Neural cell (in vitro differentiated cells): ENCODE measurements around the gene AANAT. TPM values are rescaled to one million over a fixed set of nuclear protein-coding genes. Genes with fewer than 3 reads are reported as not detected.

Experiments used
- H2AFZ ChIP-seq: fragments of 200-600, 300-800 bp; sonication (generic), shearing (Covaris generic); 2 replicates; pipeline ENCODE4 v1.6.0; 2014; ENCODE audit warnings: low read depth, mild to moderate bottlenecking, antibody characterized with exemption, low read length, moderate library complexity
- H3F3A ChIP-seq: fragments of 200-600 bp; shearing (Covaris generic); 2 replicates; pipeline ENCODE4 v1.6.1; 2016; ENCODE audit warnings: mild to moderate bottlenecking, moderate library complexity, mixed read lengths, antibody characterized with exemption, low read length; ENCODE audit not compliant: insufficient read depth, poor library complexity, severe bottlenecking
- H3K27ac ChIP-seq: fragments of 200-600, 300-800 bp; sonication (generic), shearing (Covaris generic); 2 replicates; pipeline ENCODE4 v1.5.1; 2014; ENCODE audit warnings: mild to moderate bottlenecking, low read length, moderate library complexity
- H3K27me3 ChIP-seq: fragments of 300-800, 200-600 bp; sonication (generic), shearing (Covaris generic); 2 replicates; pipeline ENCODE4 v1.6.0; 2014; ENCODE audit warnings: mild to moderate bottlenecking, low read depth, low read length, moderate library complexity; ENCODE audit not compliant: insufficient read depth
- H3K36me3 ChIP-seq: fragments of 300-800, 200-600 bp; sonication (generic), shearing (Covaris generic); 2 replicates; pipeline ENCODE4 v1.5.1; 2014; ENCODE audit warnings: mild to moderate bottlenecking, antibody characterized with exemption, low read length, moderate library complexity; ENCODE audit not compliant: insufficient read depth
- H3K4me2 ChIP-seq: fragments of 300-800, 200-600 bp; sonication (generic), shearing (Covaris generic); 2 replicates; pipeline ENCODE4 v1.6.0; 2014; ENCODE audit warnings: mild to moderate bottlenecking, low read length
- H3K4me3 ChIP-seq: fragments of 300-800, 200-600 bp; sonication (generic), shearing (Covaris generic); 2 replicates; pipeline ENCODE4 v1.5.1; 2014; ENCODE audit warnings: mild to moderate bottlenecking, low read length, moderate library complexity
- H3K79me2 ChIP-seq: fragments of 200-600 bp; shearing (Covaris generic); replicated peaks from 2 replicates; pipeline ENCODE4 v1.6.0; 2014; ENCODE audit warnings: mild to moderate bottlenecking, low read length, moderate library complexity; ENCODE audit not compliant: insufficient read depth
- H3K9ac ChIP-seq: fragments of 300-800, 200-600 bp; sonication (generic), shearing (Covaris generic); 2 replicates; pipeline ENCODE4 v1.6.1; 2016; ENCODE audit warnings: mild to moderate bottlenecking, low read length, mixed read lengths
- H3K9me2 ChIP-seq: fragments of 200-600 bp; shearing (Covaris generic); 2 replicates; pipeline ENCODE4 v1.6.1; 2016; ENCODE audit warnings: mild to moderate bottlenecking, low read length, mixed read lengths; ENCODE audit not compliant: insufficient read depth
- H3K9me3 ChIP-seq: fragments of 200-600, 300-800 bp; sonication (generic), shearing (Covaris generic); 2 replicates; pipeline ENCODE4 v1.6.1; 2016; ENCODE audit warnings: mild to moderate bottlenecking, mixed run types, low read length, moderate library complexity, mixed read lengths
- H4K20me1 ChIP-seq: fragments of 200-600 bp; shearing (Covaris generic); 2 replicates; pipeline ENCODE4 v1.6.1; 2016; ENCODE audit warnings: mild to moderate bottlenecking, mixed run types; ENCODE audit not compliant: insufficient read depth
- EP300 ChIP-seq: fragments of 450-650 bp; conservative IDR thresholded peaks from 2 replicates; pipeline ENCODE4 v1.6.1; 2014; ENCODE audit warnings: antibody characterized with exemption, mild to moderate bottlenecking, moderate library complexity; ENCODE audit not compliant: poor library complexity, severe bottlenecking
- EZH2 ChIP-seq: fragments of 200-600, 300-800 bp; shearing (Covaris generic), sonication (generic); IDR thresholded peaks from 2 replicates; pipeline ENCODE4 v1.6.1; 2014; ENCODE audit warnings: antibody characterized with exemption, low read length, borderline replicate concordance, mild to moderate bottlenecking; ENCODE audit not compliant: insufficient read depth, poor library complexity, severe bottlenecking
- MXI1 ChIP-seq: fragments of 450-650 bp; conservative IDR thresholded peaks from 2 replicates; pipeline ENCODE4 v1.6.1; 2014; ENCODE audit warnings: antibody characterized with exemption, mild to moderate bottlenecking; ENCODE audit not compliant: poor library complexity, severe bottlenecking
- POLR2AphosphoS5 ChIP-seq: IDR thresholded peaks from 2 replicates; pipeline ENCODE4 v1.6.1; 2012
- RAD21 ChIP-seq: fragments of 450-650 bp; conservative IDR thresholded peaks from 2 replicates; pipeline ENCODE4 v1.6.1; 2014; ENCODE audit warnings: antibody characterized with exemption, mild to moderate bottlenecking, moderate library complexity
- SMC3 ChIP-seq: fragments of 450-650 bp; conservative IDR thresholded peaks from 2 replicates; pipeline ENCODE4 v1.6.1; 2014; ENCODE audit warnings: antibody characterized with exemption, mild to moderate bottlenecking, moderate library complexity; ENCODE audit not compliant: poor library complexity
- TAF1 ChIP-seq: IDR thresholded peaks from 2 replicates; pipeline ENCODE4 v1.6.1; 2012; ENCODE audit warnings: low read depth
- polyA plus RNA-seq: library from polyadenylated mRNA; depleted of rRNA; stranded (reverse); fragments of >200 nt; gene quantifications from 2 replicates; pipeline ENCODE4 v1.2.3, GENCODE V29; 2014
- TF ChIP-seq, protein P1 (sequence below): fragments of 450-650 bp; IDR thresholded peaks from 2 replicates; pipeline ENCODE4 v1.5.1; 2014; ENCODE audit warnings: antibody characterized with exemption, mild to moderate bottlenecking, moderate library complexity; ENCODE audit not compliant: poor library complexity, severe bottlenecking
- TF ChIP-seq, protein P2 (sequence below): IDR thresholded peaks from 2 replicates; pipeline ENCODE4 v1.6.1; 2012; ENCODE audit warnings: borderline replicate concordance

AANAT gene
- polyA plus RNA-seq, 1 donor from 2014 or later, result not detected

DNA sequence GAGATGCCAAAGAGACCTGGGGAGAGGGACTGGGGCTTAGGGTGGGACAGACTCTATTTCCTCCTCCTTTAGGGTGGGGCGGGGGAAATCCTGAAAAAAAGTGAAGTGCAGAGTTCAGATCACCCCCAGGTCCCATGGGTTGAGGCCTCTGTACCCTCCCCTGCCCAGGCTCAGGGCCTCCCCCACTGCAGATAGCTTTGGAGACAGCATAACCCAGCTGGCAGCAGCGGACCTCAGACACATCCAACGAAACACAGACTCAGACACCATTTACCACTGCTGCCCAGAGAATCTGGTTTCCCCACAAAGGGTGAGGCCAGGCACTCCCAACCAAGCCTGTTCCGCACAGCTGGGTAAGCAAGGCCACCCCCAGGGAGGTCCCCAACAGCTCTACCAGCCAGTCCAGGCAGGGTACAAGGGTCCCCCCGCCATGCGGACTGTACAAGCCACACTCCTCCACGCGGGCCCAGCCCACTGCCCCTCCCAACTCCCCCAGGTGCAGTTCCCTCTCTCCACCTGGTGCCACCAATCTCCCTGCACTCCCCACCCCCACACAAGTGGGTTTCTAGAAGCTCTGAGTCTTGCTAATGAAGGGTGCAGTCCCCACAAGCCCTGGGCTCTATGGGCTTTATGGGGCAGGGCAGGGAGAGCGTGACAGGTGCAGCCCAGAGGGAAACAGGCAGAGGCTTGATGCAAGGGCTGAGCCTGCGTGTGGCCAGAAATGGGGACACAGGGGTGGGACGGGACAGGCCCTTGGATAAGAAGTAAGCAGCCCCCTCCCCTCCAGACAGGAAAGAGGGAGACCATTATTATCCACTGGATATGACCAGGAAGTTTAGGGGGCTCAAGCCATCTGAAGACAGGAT is 25.0 kb downstream of the AANAT start:
- no peaks in the 10 kb centered on the region for H3K27me3 ChIP-seq
- no peaks in the 10 kb centered on the region for H3F3A ChIP-seq
- H2AFZ ChIP-seq, result no peak overlapping the region
- no peaks in the 10 kb centered on the region for H3K9me2 ChIP-seq
- H3K4me3 ChIP-seq, result no peak overlapping the region
- no peaks in the 10 kb centered on the region for H3K36me3 ChIP-seq
- no peak overlapping the region for H3K9ac ChIP-seq
- H3K79me2 ChIP-seq, result no peaks in the 10 kb centered on the region
- H3K4me2 ChIP-seq, result no peak overlapping the region
- H3K27ac ChIP-seq, result no peak overlapping the region
- H3K9me3 ChIP-seq, result no peaks in the 10 kb centered on the region
- TF ChIP-seq RAD21, result no peak
- TF ChIP-seq POLR2AphosphoS5, result no peak
- TF ChIP-seq, protein P1, sequence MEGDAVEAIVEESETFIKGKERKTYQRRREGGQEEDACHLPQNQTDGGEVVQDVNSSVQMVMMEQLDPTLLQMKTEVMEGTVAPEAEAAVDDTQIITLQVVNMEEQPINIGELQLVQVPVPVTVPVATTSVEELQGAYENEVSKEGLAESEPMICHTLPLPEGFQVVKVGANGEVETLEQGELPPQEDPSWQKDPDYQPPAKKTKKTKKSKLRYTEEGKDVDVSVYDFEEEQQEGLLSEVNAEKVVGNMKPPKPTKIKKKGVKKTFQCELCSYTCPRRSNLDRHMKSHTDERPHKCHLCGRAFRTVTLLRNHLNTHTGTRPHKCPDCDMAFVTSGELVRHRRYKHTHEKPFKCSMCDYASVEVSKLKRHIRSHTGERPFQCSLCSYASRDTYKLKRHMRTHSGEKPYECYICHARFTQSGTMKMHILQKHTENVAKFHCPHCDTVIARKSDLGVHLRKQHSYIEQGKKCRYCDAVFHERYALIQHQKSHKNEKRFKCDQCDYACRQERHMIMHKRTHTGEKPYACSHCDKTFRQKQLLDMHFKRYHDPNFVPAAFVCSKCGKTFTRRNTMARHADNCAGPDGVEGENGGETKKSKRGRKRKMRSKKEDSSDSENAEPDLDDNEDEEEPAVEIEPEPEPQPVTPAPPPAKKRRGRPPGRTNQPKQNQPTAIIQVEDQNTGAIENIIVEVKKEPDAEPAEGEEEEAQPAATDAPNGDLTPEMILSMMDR, result no peak
- no peak for TF ChIP-seq SMC3
- TF ChIP-seq MXI1, result no peak
- no peak for TF ChIP-seq TAF1
- TF ChIP-seq EP300, result no peak
- TF ChIP-seq, protein P2, sequence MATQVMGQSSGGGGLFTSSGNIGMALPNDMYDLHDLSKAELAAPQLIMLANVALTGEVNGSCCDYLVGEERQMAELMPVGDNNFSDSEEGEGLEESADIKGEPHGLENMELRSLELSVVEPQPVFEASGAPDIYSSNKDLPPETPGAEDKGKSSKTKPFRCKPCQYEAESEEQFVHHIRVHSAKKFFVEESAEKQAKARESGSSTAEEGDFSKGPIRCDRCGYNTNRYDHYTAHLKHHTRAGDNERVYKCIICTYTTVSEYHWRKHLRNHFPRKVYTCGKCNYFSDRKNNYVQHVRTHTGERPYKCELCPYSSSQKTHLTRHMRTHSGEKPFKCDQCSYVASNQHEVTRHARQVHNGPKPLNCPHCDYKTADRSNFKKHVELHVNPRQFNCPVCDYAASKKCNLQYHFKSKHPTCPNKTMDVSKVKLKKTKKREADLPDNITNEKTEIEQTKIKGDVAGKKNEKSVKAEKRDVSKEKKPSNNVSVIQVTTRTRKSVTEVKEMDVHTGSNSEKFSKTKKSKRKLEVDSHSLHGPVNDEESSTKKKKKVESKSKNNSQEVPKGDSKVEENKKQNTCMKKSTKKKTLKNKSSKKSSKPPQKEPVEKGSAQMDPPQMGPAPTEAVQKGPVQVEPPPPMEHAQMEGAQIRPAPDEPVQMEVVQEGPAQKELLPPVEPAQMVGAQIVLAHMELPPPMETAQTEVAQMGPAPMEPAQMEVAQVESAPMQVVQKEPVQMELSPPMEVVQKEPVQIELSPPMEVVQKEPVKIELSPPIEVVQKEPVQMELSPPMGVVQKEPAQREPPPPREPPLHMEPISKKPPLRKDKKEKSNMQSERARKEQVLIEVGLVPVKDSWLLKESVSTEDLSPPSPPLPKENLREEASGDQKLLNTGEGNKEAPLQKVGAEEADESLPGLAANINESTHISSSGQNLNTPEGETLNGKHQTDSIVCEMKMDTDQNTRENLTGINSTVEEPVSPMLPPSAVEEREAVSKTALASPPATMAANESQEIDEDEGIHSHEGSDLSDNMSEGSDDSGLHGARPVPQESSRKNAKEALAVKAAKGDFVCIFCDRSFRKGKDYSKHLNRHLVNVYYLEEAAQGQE, result no peak
- TF ChIP-seq EZH2, result no peak
- H4K20me1 ChIP-seq, result no peaks in the 10 kb centered on the region

DNA sequence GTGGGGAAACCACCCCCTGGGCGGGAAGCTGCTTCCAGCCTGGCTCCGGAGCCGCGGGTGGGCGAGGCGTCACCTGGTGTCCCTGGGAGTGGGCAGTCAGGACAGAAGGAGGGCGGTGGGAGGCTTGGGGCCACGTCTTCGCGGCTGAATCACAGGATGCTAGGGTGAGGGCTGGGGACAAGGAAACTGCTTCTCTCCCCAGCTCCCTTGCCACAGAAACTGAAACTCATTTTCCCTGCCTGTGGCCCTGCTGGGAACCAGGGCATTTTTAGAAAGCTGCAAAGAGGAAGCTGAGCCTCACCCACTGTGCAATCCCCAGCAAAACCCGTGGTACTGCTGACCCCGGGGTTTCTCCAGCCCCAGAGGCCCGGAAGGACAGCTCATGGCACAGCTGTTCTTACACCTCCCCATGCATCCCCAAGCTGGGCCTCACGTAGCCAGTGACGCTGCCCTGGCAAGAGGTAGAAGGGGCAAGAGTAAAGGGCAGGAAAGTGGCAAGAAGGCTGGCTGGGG is 25.6 kb downstream of the AANAT start:
- Histone ChIP-seq H3F3A (no peaks in the 10 kb centered on the region), H4K20me1 (no peaks in the 10 kb centered on the region), H3K9ac (no peak overlapping the region), H3K79me2 (no peaks in the 10 kb centered on the region), H3K4me2 (no peak overlapping the region), H3K9me2 (no peaks in the 10 kb centered on the region), H3K36me3 (no peaks in the 10 kb centered on the region), H3K4me3 (no peak overlapping the region), H3K9me3 (no peaks in the 10 kb centered on the region), H3K27me3 (no peaks in the 10 kb centered on the region), H3K27ac (no peak overlapping the region), H2AFZ (no peak overlapping the region)
- TF ChIP-seq SMC3, result no peak
